Inferior parietal cortex (tissue), 1 donor: ENCODE results near the gene GRID1.

Experiments
- DNase-seq: peaks from one replicate; pipeline ENCODE4 v3.0.0-alpha.2; 2016; ENCODE audit errors: extremely low spot score

Gene GRID1

GRCh38 chr10:86366033-86366901, at the start of gene GRID1:
TSS of gene GRID1 (minus strand) at chr10:86366795.
- DNase-seq = no peak

- DNase-seq = no peak
These were observed 49.0 kb upstream of the GRID1 start for GRCh38 chr10:86415583-86415982.

- no peak for DNase-seq
These were observed 48.5 kb upstream of the GRID1 start for GRCh38 chr10:86415116-86415515.

GRCh38 chr10:86413046-86413728, 46.6 kb upstream of the GRID1 start:
- peak; percentile 60 for DNase-seq

- DNase-seq = no peak
These were observed 45.4 kb upstream of the GRID1 start for GRCh38 chr10:86411852-86412560.

GRCh38 chr10:86411281-86411841, 44.8 kb upstream of the GRID1 start:
- peak; percentile 37 for DNase-seq

GRCh38 chr10:86410542-86411124, 44.0 kb upstream of the GRID1 start:
- DNase-seq = no peak

GRCh38 chr10:86409183-86409582, 42.6 kb upstream of the GRID1 start:
- no peak for DNase-seq

GRCh38 chr10:86403183-86403797, 36.7 kb upstream of the GRID1 start:
- DNase-seq = no peak

GRCh38 chr10:86402283-86402941, 35.8 kb upstream of the GRID1 start:
- DNase-seq = peak; percentile 38

- no peak for DNase-seq
These were observed 35.1 kb upstream of the GRID1 start for GRCh38 chr10:86401588-86402282.

- no peak for DNase-seq
These were observed 34.4 kb upstream of the GRID1 start for GRCh38 chr10:86400705-86401587.

- peak; percentile 95 for DNase-seq
These were observed 33.5 kb upstream of the GRID1 start for GRCh38 chr10:86399879-86400704.

GRCh38 chr10:86399514-86399878, 32.9 kb upstream of the GRID1 start:
- DNase-seq = no peak

- no peak for DNase-seq
These were observed 30.5 kb upstream of the GRID1 start for GRCh38 chr10:86397120-86397519.

- DNase-seq = no peak
These were observed 27.4 kb upstream of the GRID1 start for GRCh38 chr10:86393862-86394455.

- no peak for DNase-seq
These were observed 26.8 kb upstream of the GRID1 start for GRCh38 chr10:86393362-86393761.

GRCh38 chr10:86392723-86393094, 26.1 kb upstream of the GRID1 start:
- no peak for DNase-seq
